Heart left ventricle (tissue), 13 donors: ENCODE results near the gene RTP1.

Source experiments
- POLR2A ChIP-seq, 2 donors: fragments of 450-650 bp; IDR thresholded peaks; one replicate each; pipeline ENCODE4 v1.6.1; 2017; ENCODE audit warnings: antibody characterized with exemption in 2 of 2, mild to moderate bottlenecking in 2 of 2, moderate library complexity in 2 of 2
- TF ChIP-seq, protein P1 (sequence below), 12 donors: fragments of 200-600 bp; sonication (generic) in 4 of 12; IDR thresholded peaks; one replicate each; pipeline versions ENCODE4 v1.5.0 to v1.8.0; 2018 to 2022; ENCODE audit warnings: antibody characterized with exemption in 12 of 12, mild to moderate bottlenecking in 5 of 12
- donor health status: ischemic (EF 13 %, LVEDD 7.1; RV severe dilation, severe dysfunction).
- donor health status: DM: no; HTN: yes; CAD: no.
- donor health status: DM: no; HTN: no; CAD: no.
- donor health status: ischemic (EF 25% LVEDD 6.9; RV normal size, moderate dysfunction).
- donor health status: ischemic (EF 25% LVEDD 5.7; RV mildly dilated, moderate dysfunction).
- donor health status: ischemic (EF 35%, LVEDD 5.7; RV mildly dilated, moderate dysfunction).
- donor health status: nonischemic (EF 11% LVEDD 7.7; RV severe dilation, severe dysfunction).
- donor health status: DM: yes; HTN: yes; CAD: no.
- donor health status: PGD.
- donor health status: ischemic (EF 29% LVEDD 5.4; RV normal size, mild dysfunction).
- donor health status: nonischemic (EF 23%, LVEDD 6.1; RV moderate dilation, normal function).

DNA sequence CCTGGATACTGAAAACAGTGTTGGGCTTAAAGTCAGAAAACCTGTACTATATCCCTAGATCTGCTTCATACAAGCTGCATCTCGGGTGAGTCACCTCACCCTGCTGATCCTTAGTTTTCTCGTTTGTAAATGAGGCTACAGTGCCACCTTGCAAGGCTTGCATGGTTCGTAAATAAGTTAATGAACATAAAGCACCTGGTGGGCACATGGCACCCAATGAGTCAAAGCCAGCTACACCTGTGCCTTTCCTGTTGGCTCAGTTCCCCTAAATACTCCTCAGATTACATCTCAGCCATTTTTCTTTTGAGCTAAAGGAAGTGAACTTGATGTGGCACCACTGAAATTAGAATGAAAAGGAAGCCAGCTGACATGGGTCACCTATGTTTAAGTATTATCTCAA lies 26.5 kb downstream of the RTP1 start:
- TF ChIP-seq, protein P1, sequence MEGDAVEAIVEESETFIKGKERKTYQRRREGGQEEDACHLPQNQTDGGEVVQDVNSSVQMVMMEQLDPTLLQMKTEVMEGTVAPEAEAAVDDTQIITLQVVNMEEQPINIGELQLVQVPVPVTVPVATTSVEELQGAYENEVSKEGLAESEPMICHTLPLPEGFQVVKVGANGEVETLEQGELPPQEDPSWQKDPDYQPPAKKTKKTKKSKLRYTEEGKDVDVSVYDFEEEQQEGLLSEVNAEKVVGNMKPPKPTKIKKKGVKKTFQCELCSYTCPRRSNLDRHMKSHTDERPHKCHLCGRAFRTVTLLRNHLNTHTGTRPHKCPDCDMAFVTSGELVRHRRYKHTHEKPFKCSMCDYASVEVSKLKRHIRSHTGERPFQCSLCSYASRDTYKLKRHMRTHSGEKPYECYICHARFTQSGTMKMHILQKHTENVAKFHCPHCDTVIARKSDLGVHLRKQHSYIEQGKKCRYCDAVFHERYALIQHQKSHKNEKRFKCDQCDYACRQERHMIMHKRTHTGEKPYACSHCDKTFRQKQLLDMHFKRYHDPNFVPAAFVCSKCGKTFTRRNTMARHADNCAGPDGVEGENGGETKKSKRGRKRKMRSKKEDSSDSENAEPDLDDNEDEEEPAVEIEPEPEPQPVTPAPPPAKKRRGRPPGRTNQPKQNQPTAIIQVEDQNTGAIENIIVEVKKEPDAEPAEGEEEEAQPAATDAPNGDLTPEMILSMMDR (IDR thresholded peaks at IDR 0.05): no peak
- no peak for TF ChIP-seq POLR2A (IDR thresholded peaks at IDR 0.05)
